ENCODE data around the gene LCN12. TPM values are rescaled to one million over a fixed set of nuclear protein-coding genes. Genes with fewer than 3 reads are reported as not detected.
"Not testable (repeated sequence)": the region's sequence is repeated elsewhere in the genome, so short reads cannot be mapped to it uniquely, and the experiment has no call there.

Gene LCN12
- total RNA-seq, 8 experiments from 2014 or later, result 0.38 to 4.3 (median 1.2) TPM

DNA sequence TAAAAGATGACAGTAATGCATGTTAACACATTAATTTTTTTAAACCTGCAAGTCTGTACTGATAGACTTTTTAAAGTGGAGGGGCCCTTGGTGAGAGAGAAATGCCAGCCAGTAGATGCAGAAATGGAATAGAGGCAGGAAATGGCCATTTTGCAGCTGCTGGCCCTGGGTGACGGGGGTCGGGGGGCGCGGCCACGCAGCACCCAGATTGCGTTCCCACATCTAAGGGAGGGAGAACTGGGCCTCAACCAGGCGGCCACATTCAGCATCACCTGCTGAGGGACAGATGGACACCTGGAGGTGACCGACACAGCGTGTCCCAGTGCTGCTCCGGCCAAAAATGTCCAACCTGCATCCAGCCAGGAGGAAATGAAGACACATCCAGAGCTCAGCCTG lies 50.6 kb downstream of the LCN12 start:
- H3K4me1 ChIP-seq (replicated peaks in 1 of 2), result no peaks in the 10 kb centered on the region
- no peak for ATAC-seq (replicated peaks in 6 of 8)
- in situ Hi-C loops (cut with MboI; ENCODE audit: low pct_unique_long_range_greater_than_20kb in 2 of 9, low sequenced_read_pairs in 9 of 9, unreplicated experiment in 9 of 9), result no loop called here
- H3K4me3 ChIP-seq, result no peak overlapping the region
- 66 to 90% (median 84%) methylated on average over 2 to 9 of the region's 10 CpGs; no CpG with 5 or more reads in 6 of the 10 experiments for WGBS, 10 experiments
- H3K27ac ChIP-seq, result no peak overlapping the region

DNA sequence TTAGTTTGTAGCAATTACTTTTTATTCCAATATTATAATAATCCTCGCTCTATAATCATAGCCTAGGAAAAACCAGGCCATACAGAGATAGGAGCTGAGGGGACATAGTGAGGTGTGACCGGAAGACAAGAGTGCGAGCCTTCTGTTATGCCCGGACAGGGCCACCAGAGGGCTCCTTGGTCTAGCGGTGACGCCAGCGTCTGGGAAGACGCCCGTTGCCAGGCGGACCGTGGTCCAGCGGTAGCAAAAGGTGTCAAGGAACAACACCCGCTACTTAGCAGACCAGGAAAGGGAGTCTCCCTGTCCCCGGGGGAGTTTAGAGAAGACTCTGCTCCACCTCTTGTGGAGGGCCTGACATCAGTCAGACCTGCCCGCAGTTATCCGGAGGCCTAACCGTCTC lies 52.2 kb downstream of the LCN12 start:
- H3K4me3 ChIP-seq; ATAC-seq (replicated peaks in 6 of 8); in situ Hi-C loops (cut with MboI; ENCODE audit: low pct_unique_long_range_greater_than_20kb in 2 of 9, low sequenced_read_pairs in 9 of 9, unreplicated experiment in 9 of 9); H3K4me1 ChIP-seq (replicated peaks in 1 of 2); H3K27ac ChIP-seq: not testable (repeated sequence)
- 17% methylated on average over 6 of the region's 17 CpGs; no CpG with 5 or more reads in 9 of the 10 experiments for WGBS, 10 experiments

Other genes with a start within 250 kb of the LCN12 start
- 10 to 100 TPM in 6 of 8 experiments, 1 to 10 TPM in 1, under 1 TPM in 1; 0.92 to 44.3 (median 27.8) TPM for gene DIPK1B, start 239.7 kb upstream of the LCN12 start, total RNA-seq
- 1 to 10 TPM in 1 of 8 experiments, under 1 TPM in 7; 0.05 to 1.7 (median 0.38) TPM for gene LCN10, start 209.3 kb upstream of the LCN12 start, total RNA-seq
- gene LCN6, start 203.7 kb upstream of the LCN12 start, total RNA-seq, result under 1 TPM in 2 of 8 experiments, not detected in 6; 0.41 to 0.76 TPM
- gene LCN8, start 194.0 kb upstream of the LCN12 start, total RNA-seq, result under 1 TPM in 4 of 8 experiments, not detected in 4; 0.08 to 0.43 (median 0.22) TPM
- gene LCN15, start 187.8 kb upstream of the LCN12 start, total RNA-seq, result under 1 TPM in 5 of 8 experiments, not detected in 3; 0.21 to 0.43 (median 0.23) TPM
- 10 to 100 TPM; 21.7 to 92.7 (median 39.5) TPM for gene TMEM141, start 160.9 kb upstream of the LCN12 start, total RNA-seq
- 1 to 10 TPM in 7 of 8 experiments, under 1 TPM in 1; 0.61 to 3.3 (median 2.5) TPM for gene CCDC183, start 155.9 kb upstream of the LCN12 start, total RNA-seq
- gene RABL6, start 144.3 kb upstream of the LCN12 start, total RNA-seq, result 10 to 100 TPM; 33.8 to 83.5 (median 39.5) TPM
- gene AJM1, start 109.8 kb upstream of the LCN12 start, total RNA-seq, result 1 to 10 TPM; 1.2 to 5.5 (median 2.6) TPM
- 100 to 1,000 TPM; 134 to 366 (median 259) TPM for gene PHPT1, start 102.9 kb upstream of the LCN12 start, total RNA-seq
- gene MAMDC4, start 99.9 kb upstream of the LCN12 start, total RNA-seq, result 10 to 100 TPM in 1 of 8 experiments, 1 to 10 TPM in 7; 1.5 to 10.3 (median 4.7) TPM
- 100 to 1,000 TPM; 506 to 905 (median 719) TPM for gene EDF1, start 86.0 kb upstream of the LCN12 start, total RNA-seq
- gene TRAF2, start 65.8 kb upstream of the LCN12 start, total RNA-seq, result 10 to 100 TPM in 4 of 8 experiments, 1 to 10 TPM in 4; 6.8 to 18.4 (median 10.0) TPM
- 100 to 1,000 TPM in 1 of 8 experiments, 10 to 100 TPM in 7; 34.1 to 115 (median 45.3) TPM for gene FBXW5, start 7.5 kb upstream of the LCN12 start, total RNA-seq
- 1 to 10 TPM in 5 of 8 experiments, under 1 TPM in 1, not detected in 2; 0.71 to 2.7 (median 1.4) TPM for gene C8G, start 7.0 kb upstream of the LCN12 start, total RNA-seq
- gene PTGDS, start 25.2 kb downstream of the LCN12 start, total RNA-seq, result 100 to 1,000 TPM in 2 of 8 experiments, 10 to 100 TPM in 2, 1 to 10 TPM in 4; 1.2 to 273 (median 12.3) TPM
- 1 to 10 TPM in 1 of 8 experiments, under 1 TPM in 7; 0.11 to 1.3 (median 0.73) TPM for gene LCNL1, start 30.7 kb downstream of the LCN12 start, total RNA-seq
- gene PAXX, start 40.1 kb downstream of the LCN12 start, total RNA-seq, result 10 to 100 TPM; 23.4 to 38.4 (median 27.5) TPM
- 1 to 10 TPM in 1 of 8 experiments, under 1 TPM in 3, not detected in 4; 0.29 to 8.3 (median 0.47) TPM for gene CLIC3, start 44.3 kb downstream of the LCN12 start, total RNA-seq
- 10 to 100 TPM in 7 of 8 experiments, 1 to 10 TPM in 1; 8.1 to 27.9 (median 18.0) TPM for gene ABCA2, start 76.0 kb downstream of the LCN12 start, total RNA-seq
- 1 to 10 TPM in 1 of 8 experiments, under 1 TPM in 6, not detected in 1; 0.08 to 1.0 (median 0.25) TPM for gene FUT7, start 79.8 kb downstream of the LCN12 start, total RNA-seq
- 10 to 100 TPM; 19.0 to 61.7 (median 30.5) TPM for gene NPDC1, start 93.9 kb downstream of the LCN12 start, total RNA-seq
- 1 to 10 TPM in 1 of 8 experiments, under 1 TPM in 7; 0.13 to 1.3 (median 0.34) TPM for gene ENTPD2, start 101.8 kb downstream of the LCN12 start, total RNA-seq
- gene SAPCD2, start 118.3 kb downstream of the LCN12 start, total RNA-seq, result 10 to 100 TPM in 2 of 8 experiments, 1 to 10 TPM in 4, under 1 TPM in 2; 0.31 to 12.5 (median 6.4) TPM
- 1 to 10 TPM in 6 of 8 experiments, under 1 TPM in 2; 0.63 to 8.9 (median 4.5) TPM for gene UAP1L1, start 125.2 kb downstream of the LCN12 start, total RNA-seq
- gene MAN1B1, start 134.7 kb downstream of the LCN12 start, total RNA-seq, result 10 to 100 TPM; 28.6 to 89.3 (median 50.3) TPM
- gene DPP7, start 162.5 kb downstream of the LCN12 start, total RNA-seq, result 100 to 1,000 TPM in 3 of 8 experiments, 10 to 100 TPM in 5; 14.2 to 233 (median 56.1) TPM
- 1 to 10 TPM in 4 of 8 experiments, under 1 TPM in 4; 0.20 to 6.0 (median 1.2) TPM for gene GRIN1, start 186.9 kb downstream of the LCN12 start, total RNA-seq
- under 1 TPM in 3 of 8 experiments, not detected in 5; 0.17 to 1.00 (median 0.43) TPM for gene LRRC26, start 217.8 kb downstream of the LCN12 start, total RNA-seq
- gene TMEM210, start 219.8 kb downstream of the LCN12 start, total RNA-seq, result not detected
- gene ANAPC2, start 236.3 kb downstream of the LCN12 start, total RNA-seq, result 10 to 100 TPM; 11.9 to 43.3 (median 20.0) TPM
- gene SSNA1, start 236.4 kb downstream of the LCN12 start, total RNA-seq, result 10 to 100 TPM; 28.2 to 50.7 (median 44.5) TPM
- gene TPRN, start 248.5 kb downstream of the LCN12 start, total RNA-seq, result 10 to 100 TPM in 4 of 8 experiments, 1 to 10 TPM in 4; 5.9 to 79.6 (median 10.6) TPM

Measured in motor neuron (in vitro differentiated cells).